NCI-H187 (cell line): ENCODE results near the gene GLCE.

ENCODE experiments used
- DNase-seq, 2 experiments: peaks; one replicate each; lab custom pipeline; 2025; lab: John Stamatoyannopoulos, UW

The GLCE gene

GRCh38 chr15:69320977-69321554 lies 160.6 kb downstream of the GLCE start:
- DNase-seq = no peak
